Neuronal stem cell (in vitro differentiated cells): Measurements from ENCODE around the gene EMP2.

ENCODE experiments used
- DNase-seq: peaks from one replicate; pipeline ENCODE4 v3.0.0-alpha.2; 2013; ENCODE audit warnings: low spot score
- H2AFZ ChIP-seq: one replicate; pipeline ENCODE4 v1.6.1; 2013; ENCODE audit warnings: mild to moderate bottlenecking, low read length, inconsistent platforms
- H2AK5ac ChIP-seq: 2 replicates; pipeline ENCODE4 v1.6.1; 2013; ENCODE audit warnings: low read depth, mild to moderate bottlenecking, inconsistent platforms, low read length, moderate library complexity, mixed read lengths
- H2BK120ac ChIP-seq: 2 replicates; pipeline ENCODE4 v1.6.1; 2013; ENCODE audit warnings: low read depth, mild to moderate bottlenecking, inconsistent platforms, low read length, moderate library complexity, mixed read lengths
- H2BK12ac ChIP-seq: one replicate; pipeline ENCODE4 v1.6.1; 2013; ENCODE audit warnings: low read length, inconsistent platforms
- H2BK15ac ChIP-seq: 2 replicates; pipeline ENCODE4 v1.6.1; 2013; ENCODE audit warnings: mild to moderate bottlenecking, low read length, inconsistent platforms, mixed read lengths
- H2BK5ac ChIP-seq: one replicate; pipeline ENCODE4 v1.6.1; 2013; ENCODE audit warnings: inconsistent platforms, mild to moderate bottlenecking, low read length, moderate library complexity
- H3K14ac ChIP-seq: one replicate; pipeline ENCODE4 v1.6.1; 2013; ENCODE audit warnings: low read length, inconsistent platforms
- H3K18ac ChIP-seq: 2 replicates; pipeline ENCODE4 v1.6.1; 2013; ENCODE audit warnings: low read length, inconsistent platforms
- H3K23ac ChIP-seq: 2 replicates; pipeline ENCODE4 v1.6.1; 2013; ENCODE audit warnings: low read depth, mild to moderate bottlenecking, mixed read lengths, low read length, inconsistent platforms; ENCODE audit not compliant: poor library complexity
- H3K27ac ChIP-seq: replicated peaks from 3 replicates; pipeline ENCODE4 v1.5.1; 2013; ENCODE audit warnings: low read length, inconsistent platforms
- H3K27me3 ChIP-seq, 3 experiments: 2 replicates each; pipeline ENCODE4 v1.6.1; 2013; ENCODE audit warnings: low read length in 3 of 3, mild to moderate bottlenecking in 2 of 3, inconsistent platforms in 1 of 3, low read depth in 1 of 3, mixed read lengths in 1 of 3, moderate library complexity in 1 of 3; ENCODE audit not compliant: control insufficient read depth in 3 of 3, insufficient read depth in 3 of 3
- H3K36me3 ChIP-seq, 2 donors: replicated peaks in 1 of 2; 2 replicates each; pipeline ENCODE4 v1.6.1; 2013; ENCODE audit warnings: low read length in 2 of 2; ENCODE audit not compliant: control insufficient read depth in 2 of 2, insufficient read depth in 2 of 2
- H3K4ac ChIP-seq: 2 replicates; pipeline ENCODE4 v1.6.1; 2013; ENCODE audit warnings: inconsistent platforms, mild to moderate bottlenecking, low read length, moderate library complexity
- H3K4me1 ChIP-seq, 2 donors: 1 replicate in 1 of 2; 2 replicates in 1 of 2; pipeline ENCODE4 v1.6.1; 2013; ENCODE audit warnings: low read length in 2 of 2, low read depth in 1 of 2; ENCODE audit not compliant: control insufficient read depth in 2 of 2, insufficient read depth in 1 of 2
- H3K4me2 ChIP-seq: one replicate; pipeline ENCODE4 v1.6.1; 2013; ENCODE audit warnings: mild to moderate bottlenecking, low read length, inconsistent platforms; ENCODE audit not compliant: insufficient read depth, poor library complexity, severe bottlenecking
- H3K4me3 ChIP-seq, 2 donors: 2 replicates each; pipeline ENCODE4 v1.5.1; 2013; ENCODE audit warnings: low read length in 2 of 2, mild to moderate bottlenecking in 2 of 2, inconsistent platforms in 1 of 2, moderate library complexity in 1 of 2
- H3K79me1 ChIP-seq: one replicate; pipeline ENCODE4 v1.6.1; 2013; ENCODE audit warnings: low read depth, mild to moderate bottlenecking, inconsistent platforms, low read length, moderate library complexity
- H3K9ac ChIP-seq: one replicate; pipeline ENCODE4 v1.6.1; 2013; ENCODE audit warnings: mild to moderate bottlenecking, low read depth, low read length, inconsistent platforms; ENCODE audit not compliant: poor library complexity
- H3K9me3 ChIP-seq, 2 donors: replicated peaks in 1 of 2; 2 replicates each; pipeline versions ENCODE3 to v1.6.1; 2013; ENCODE audit warnings: low read length in 2 of 2, mild to moderate bottlenecking in 2 of 2, inconsistent platforms in 1 of 2, low read depth in 1 of 2, mixed read lengths in 1 of 2, moderate library complexity in 1 of 2; ENCODE audit not compliant: control insufficient read depth in 2 of 2, insufficient read depth in 1 of 2
- H4K8ac ChIP-seq: one replicate; pipeline ENCODE4 v1.6.1; 2013; ENCODE audit warnings: low read depth, mild to moderate bottlenecking, inconsistent platforms, low read length, moderate library complexity
- H4K91ac ChIP-seq: one replicate; pipeline ENCODE4 v1.6.1; 2013; ENCODE audit warnings: low read length, low read depth, mild to moderate bottlenecking, inconsistent platforms; ENCODE audit not compliant: poor library complexity
- WGBS, 2 donors: extraction: QIAGEN DNeasy Blood & Tissue Kit; methylation state at CpG; one replicate each; pipeline ENCODE4 v1.1.7; 2013; ENCODE audit warnings: missing lambda C conversion rate in 2 of 2, mixed read lengths in 1 of 2; ENCODE audit not compliant: insufficient read length in 2 of 2, insufficient replicate concordance in 1 of 2; ENCODE audit errors: extremely low coverage in 2 of 2; 5-methylcytosine and 5-hydroxymethylcytosine counted together

EMP2 gene

DNA sequence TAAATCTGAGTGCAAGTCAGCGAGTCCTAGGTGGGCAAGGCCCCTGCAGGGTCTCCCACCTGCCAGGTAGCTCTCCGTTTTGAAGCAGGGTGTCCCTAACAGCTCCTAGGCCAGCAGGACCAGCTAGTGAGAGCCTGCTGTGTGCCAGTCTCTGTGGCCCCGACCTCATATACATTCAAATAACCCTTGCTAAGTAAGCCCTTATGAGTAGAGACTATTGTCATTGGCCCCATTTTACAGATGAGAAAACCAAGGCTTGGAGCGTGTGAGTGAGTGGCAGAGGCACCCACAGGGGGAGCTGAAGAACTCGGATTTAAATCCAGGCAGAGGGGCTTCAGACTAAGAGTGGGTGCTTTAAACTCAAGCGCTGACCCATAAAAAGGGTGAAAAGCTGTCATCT is 39.7 kb upstream of the EMP2 start:
- no peak overlapping the region for H4K91ac ChIP-seq

GRCh38 chr16:10619271-10619849 is 39.0 kb upstream of the EMP2 start:
- Histone ChIP-seq H3K36me3 (no peaks in the 10 kb centered on the region), H3K27me3 (peaks cover 0 to 48% (median 0%) of the 10 kb centered on the region in 3 experiments), H3K4me1 (peaks cover 11 to 23% of the 10 kb centered on the region in 2 donors), H2AFZ (no peak overlapping the region), H2BK120ac (no peak overlapping the region), H3K18ac (peak overlapping the region; percentile 83), H3K4ac (no peak overlapping the region), H3K9ac (no peak overlapping the region), H4K8ac (no peak overlapping the region), H4K91ac (no peak overlapping the region), H3K14ac (no peak overlapping the region), H2BK12ac (no peak overlapping the region), H2AK5ac (peak overlapping the region; percentile 47), H2BK5ac (no peak overlapping the region), H3K27ac (no peak overlapping the region), H3K23ac (peak overlapping the region; percentile 78), H3K9me3 (no peaks in the 10 kb centered on the region), H3K4me3 (peak overlapping the region in 1 of 2 donors; percentile 56), H3K79me1 (no peaks in the 10 kb centered on the region), H3K4me2 (peak overlapping the region; percentile 38), H2BK15ac (peak overlapping the region; percentile 79)
- no CpG with 5 or more reads among the region's 25 CpGs for WGBS, 2 donors
- no peak for DNase-seq

More for the DNA sequence above, 39.7 kb upstream of the EMP2 start:
- Histone ChIP-seq H3K4me3 (no peak overlapping the region), H2BK5ac (no peak overlapping the region), H2BK15ac (peak overlapping the region; percentile 16), H2BK120ac (no peak overlapping the region), H3K27ac (no peak overlapping the region), H3K18ac (no peak overlapping the region), H2BK12ac (no peak overlapping the region), H2AFZ (no peak overlapping the region), H3K4me1 (peaks cover 11 to 23% of the 10 kb centered on the region in 2 donors), H3K79me1 (no peaks in the 10 kb centered on the region), H3K4me2 (no peak overlapping the region), H3K9me3 (no peaks in the 10 kb centered on the region), H3K23ac (no peak overlapping the region), H2AK5ac (no peak overlapping the region), H3K27me3 (peaks cover 0 to 50% (median 0%) of the 10 kb centered on the region in 3 experiments), H3K9ac (no peak overlapping the region), H3K36me3 (no peaks in the 10 kb centered on the region), H4K8ac (no peak overlapping the region), H3K4ac (no peak overlapping the region), H3K14ac (no peak overlapping the region)
- no CpG with 5 or more reads among the region's 6 CpGs for WGBS, 2 donors
- no peak for DNase-seq

- H2BK15ac ChIP-seq = peak overlapping the region; percentile 79
- no peak overlapping the region for H3K4me2 ChIP-seq
- DNase-seq = no peak
- peaks cover 0 to 46% (median 0%) of the 10 kb centered on the region in 3 experiments for H3K27me3 ChIP-seq
- no peak overlapping the region for H2BK12ac ChIP-seq
- no peak overlapping the region for H4K91ac ChIP-seq
- peaks cover 11 to 23% of the 10 kb centered on the region in 2 donors for H3K4me1 ChIP-seq
- H3K79me1 ChIP-seq = no peaks in the 10 kb centered on the region
- peak overlapping the region; percentile 83 for H3K18ac ChIP-seq
- no peak overlapping the region for H4K8ac ChIP-seq
- no peak overlapping the region for H2AFZ ChIP-seq
- no CpG with 5 or more reads among the region's 13 CpGs for WGBS, 2 donors
- no peak overlapping the region for H2BK120ac ChIP-seq
- no peak overlapping the region for H3K14ac ChIP-seq
- H2AK5ac ChIP-seq = peak overlapping the region; percentile 47
- no peaks in the 10 kb centered on the region for H3K36me3 ChIP-seq
- H3K4ac ChIP-seq = no peak overlapping the region
- H3K9me3 ChIP-seq = no peaks in the 10 kb centered on the region
- H3K4me3 ChIP-seq = no peak overlapping the region
- peak overlapping the region; percentile 78 for H3K23ac ChIP-seq
- no peak overlapping the region for H3K27ac ChIP-seq
- no peak overlapping the region for H2BK5ac ChIP-seq
- H3K9ac ChIP-seq = no peak overlapping the region
Observed at GRCh38 chr16:10618710-10619209, 38.4 kb upstream of the EMP2 start.

GRCh38 chr16:10617662-10618420 is 37.4 kb upstream of the EMP2 start:
- no peak overlapping the region for H2BK12ac ChIP-seq
- no peak overlapping the region for H4K8ac ChIP-seq
- no peak overlapping the region for H4K91ac ChIP-seq
- no peaks in the 10 kb centered on the region for H3K36me3 ChIP-seq
- no peak overlapping the region for H2AK5ac ChIP-seq
- H3K9me3 ChIP-seq = no peaks in the 10 kb centered on the region
- no peak overlapping the region for H3K9ac ChIP-seq
- no CpG with 5 or more reads among the region's 12 CpGs for WGBS, 2 donors
- H2BK5ac ChIP-seq = no peak overlapping the region
- H3K27me3 ChIP-seq = peaks cover 0 to 51% (median 0%) of the 10 kb centered on the region in 3 experiments
- no peak overlapping the region for H3K27ac ChIP-seq
- no peak overlapping the region for H2BK120ac ChIP-seq
- H2AFZ ChIP-seq = peak overlapping the region; percentile 83
- no peaks in the 10 kb centered on the region for H3K79me1 ChIP-seq
- peak overlapping the region in 1 of 2 donors; percentile 41 for H3K4me3 ChIP-seq
- no peak overlapping the region for H3K18ac ChIP-seq
- H3K4me1 ChIP-seq = peaks cover 11 to 23% of the 10 kb centered on the region in 2 donors
- no peak overlapping the region for H3K14ac ChIP-seq
- no peak overlapping the region for H3K4ac ChIP-seq
- H2BK15ac ChIP-seq = no peak overlapping the region
- H3K4me2 ChIP-seq = no peak overlapping the region
- no peak for DNase-seq
- H3K23ac ChIP-seq = no peak overlapping the region
